ENCODE data around the gene TGOLN2.
"Not testable (repeated sequence)": the region's sequence is repeated elsewhere in the genome, so short reads cannot be mapped to it uniquely, and the experiment has no call there.

- TF ChIP-seq CTCF, EP300 (IDR thresholded peaks at IDR 0.05): not testable (repeated sequence)
Observed at GRCh38 chr2:85333877-85334276, 6.1 kb upstream of the TGOLN2 start.

Measured in ovary (tissue), 3 donors.